A549 (cell line): Measurements from ENCODE around the gene HCFC1R1.

Experiments
- RARB ChIP-seq: fragments of 250-450 bp; sonication (Bioruptor Pico); IDR thresholded peaks from 2 replicates; pipeline ENCODE4 v1.8.0; 2021; ENCODE audit warnings: mild to moderate bottlenecking, moderate library complexity
- TF ChIP-seq, protein P1 (sequence below): fragments of >200 bp; sonication (Bioruptor Twin); formaldehyde crosslinking; IDR thresholded peaks from 3 replicates; pipeline ENCODE4 v1.5.1; 2016

DNA sequence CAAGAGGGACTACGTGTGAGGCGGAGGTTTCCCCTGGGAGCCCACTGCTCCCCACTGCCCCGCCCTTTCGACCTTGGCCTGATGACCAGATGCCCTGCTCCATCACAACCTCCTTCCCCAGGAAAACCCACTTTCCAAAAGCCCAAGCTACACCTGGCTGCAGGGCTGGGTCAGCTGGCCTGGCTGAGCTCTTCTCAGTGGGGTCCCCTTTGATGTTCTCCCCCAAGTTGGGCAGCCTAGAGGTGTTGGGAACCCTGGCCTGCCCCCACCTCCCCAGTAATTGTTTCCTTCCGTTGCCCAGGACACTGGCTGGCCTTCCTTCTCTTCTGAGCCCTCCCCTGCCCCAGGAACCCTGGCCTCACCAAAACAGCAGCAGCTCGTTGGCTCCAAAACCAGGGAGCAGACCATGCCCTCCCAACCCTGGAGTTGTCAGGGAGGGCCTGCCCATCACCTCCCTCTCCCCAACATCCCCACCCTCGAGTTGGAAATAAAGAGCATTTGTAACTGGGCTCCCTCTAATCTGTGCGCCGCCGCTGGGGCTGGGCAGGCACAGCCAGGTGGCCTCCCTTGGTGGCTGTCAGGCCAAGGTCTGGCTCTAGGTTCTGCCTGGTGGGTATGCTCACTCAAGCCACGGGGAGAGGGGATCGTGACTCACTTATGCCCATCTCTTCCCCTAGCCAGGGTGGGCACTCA lies 9.6 kb downstream of the HCFC1R1 start:
- no peak for TF ChIP-seq RARB (CRISPR knock-in tag)
- TF ChIP-seq, protein P1, sequence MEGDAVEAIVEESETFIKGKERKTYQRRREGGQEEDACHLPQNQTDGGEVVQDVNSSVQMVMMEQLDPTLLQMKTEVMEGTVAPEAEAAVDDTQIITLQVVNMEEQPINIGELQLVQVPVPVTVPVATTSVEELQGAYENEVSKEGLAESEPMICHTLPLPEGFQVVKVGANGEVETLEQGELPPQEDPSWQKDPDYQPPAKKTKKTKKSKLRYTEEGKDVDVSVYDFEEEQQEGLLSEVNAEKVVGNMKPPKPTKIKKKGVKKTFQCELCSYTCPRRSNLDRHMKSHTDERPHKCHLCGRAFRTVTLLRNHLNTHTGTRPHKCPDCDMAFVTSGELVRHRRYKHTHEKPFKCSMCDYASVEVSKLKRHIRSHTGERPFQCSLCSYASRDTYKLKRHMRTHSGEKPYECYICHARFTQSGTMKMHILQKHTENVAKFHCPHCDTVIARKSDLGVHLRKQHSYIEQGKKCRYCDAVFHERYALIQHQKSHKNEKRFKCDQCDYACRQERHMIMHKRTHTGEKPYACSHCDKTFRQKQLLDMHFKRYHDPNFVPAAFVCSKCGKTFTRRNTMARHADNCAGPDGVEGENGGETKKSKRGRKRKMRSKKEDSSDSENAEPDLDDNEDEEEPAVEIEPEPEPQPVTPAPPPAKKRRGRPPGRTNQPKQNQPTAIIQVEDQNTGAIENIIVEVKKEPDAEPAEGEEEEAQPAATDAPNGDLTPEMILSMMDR, result no peak
